ENCODE measurements around the gene RTP5.

RTP5 gene

DNA sequence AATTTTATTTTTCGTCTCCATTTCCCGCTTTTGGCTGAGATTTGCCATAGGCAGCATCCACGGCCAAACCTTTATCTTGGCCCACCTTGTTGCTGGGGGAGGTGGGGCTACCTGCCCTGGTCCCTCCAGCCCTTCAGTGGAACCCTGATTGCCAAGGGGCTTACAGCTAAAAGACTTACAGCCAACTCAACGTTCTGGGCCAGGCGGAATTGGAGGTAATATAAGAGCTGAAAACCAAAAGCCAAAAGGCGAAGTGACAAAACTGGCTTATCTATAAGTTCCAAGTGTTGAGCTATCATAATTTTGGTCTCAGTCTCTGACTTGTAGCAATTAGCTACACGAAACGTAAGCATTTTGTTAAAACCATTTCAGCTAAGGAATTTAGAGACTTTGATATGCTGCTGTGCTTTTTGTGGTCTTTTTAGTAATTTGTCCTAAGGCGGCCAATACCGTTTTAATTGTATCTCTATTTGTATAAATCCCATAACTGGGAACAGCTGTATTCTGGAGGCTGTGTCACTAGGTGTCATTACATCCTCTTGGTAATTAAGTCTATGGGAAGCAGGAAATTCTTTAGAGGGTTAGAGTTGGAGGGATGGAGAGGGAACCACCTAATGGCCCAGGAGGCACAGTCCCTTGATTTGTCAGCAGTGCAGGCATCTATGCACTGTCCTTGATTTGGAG is 34.9 kb upstream of the RTP5 start:
- H3K9ac ChIP-seq (ENCODE audit: low read depth, low read length, poor library complexity, severe bottlenecking), result no peak overlapping the region
- no peaks in the 10 kb centered on the region; the same call in 1 of the 2 replicates for H3F3A ChIP-seq (ENCODE audit: low read depth)
- TF ChIP-seq EZH2phosphoT487 (IDR thresholded peaks at IDR 0.05; ENCODE audit: borderline replicate concordance) (no peak), CTCF (conservative IDR thresholded peaks at IDR 0.05; ENCODE audit: low read length) (no peak)
- no peaks in the 10 kb centered on the region for H3K36me3 ChIP-seq (ENCODE audit: insufficient read depth, low read length)
- no peaks in the 10 kb centered on the region for H3K9me3 ChIP-seq (ENCODE audit: insufficient read depth, low read depth, low read length)
- H3K9me2 ChIP-seq (replicated peaks; ENCODE audit: low read depth, low read length), result no peaks in the 10 kb centered on the region
- no peaks in the 10 kb centered on the region for H3K27me3 ChIP-seq (ENCODE audit: insufficient read depth, low read length, poor library complexity, severe bottlenecking)
- H2AFZ ChIP-seq (ENCODE audit: low read length), result no peak overlapping the region
- no peak overlapping the region for H3K4me3 ChIP-seq (ENCODE audit: low read length, poor library complexity, severe bottlenecking)
- H4K20me1 ChIP-seq (ENCODE audit: insufficient read depth, low read length, poor library complexity, severe bottlenecking), result no peaks in the 10 kb centered on the region
- H3K4me1 ChIP-seq (ENCODE audit: insufficient read depth, low read length, poor library complexity, severe bottlenecking), result peaks cover 19% of the 10 kb centered on the region
- no peak overlapping the region for H3K4me2 ChIP-seq (ENCODE audit: low read depth, low read length, poor library complexity, severe bottlenecking)
- H3K79me2 ChIP-seq (ENCODE audit: insufficient read depth, low read length), result no peaks in the 10 kb centered on the region

- no peak for TF ChIP-seq EZH2phosphoT487 (IDR thresholded peaks at IDR 0.05; ENCODE audit: borderline replicate concordance)
- TF ChIP-seq CTCF (conservative IDR thresholded peaks at IDR 0.05; ENCODE audit: low read length), result no peak
- Histone ChIP-seq H3F3A (ENCODE audit: low read depth) (no peaks in the 10 kb centered on the region; the same call in 1 of the 2 replicates), H2AFZ (ENCODE audit: low read length) (no peak overlapping the region), H3K9me2 (replicated peaks; ENCODE audit: low read depth, low read length) (no peaks in the 10 kb centered on the region), H3K36me3 (ENCODE audit: insufficient read depth, low read length) (no peaks in the 10 kb centered on the region), H3K4me3 (ENCODE audit: low read length, poor library complexity, severe bottlenecking) (no peak overlapping the region), H3K9me3 (ENCODE audit: insufficient read depth, low read depth, low read length) (no peaks in the 10 kb centered on the region), H3K4me1 (ENCODE audit: insufficient read depth, low read length, poor library complexity, severe bottlenecking) (peaks cover 14% of the 10 kb centered on the region), H3K79me2 (ENCODE audit: insufficient read depth, low read length) (no peaks in the 10 kb centered on the region), H3K9ac (ENCODE audit: low read depth, low read length, poor library complexity, severe bottlenecking) (no peak overlapping the region), H4K20me1 (ENCODE audit: insufficient read depth, low read length, poor library complexity, severe bottlenecking) (no peaks in the 10 kb centered on the region), H3K4me2 (ENCODE audit: low read depth, low read length, poor library complexity, severe bottlenecking) (no peak overlapping the region), H3K27me3 (ENCODE audit: insufficient read depth, low read length, poor library complexity, severe bottlenecking) (no peaks in the 10 kb centered on the region)
These were observed 33.9 kb upstream of the RTP5 start for GRCh38 chr2:241835611-241836010.

GRCh38 chr2:241836292-241836691 is 33.2 kb upstream of the RTP5 start:
- Histone ChIP-seq H3K36me3 (ENCODE audit: insufficient read depth, low read length) (no peaks in the 10 kb centered on the region), H3K9me2 (replicated peaks; ENCODE audit: low read depth, low read length) (no peaks in the 10 kb centered on the region), H3K79me2 (ENCODE audit: insufficient read depth, low read length) (no peaks in the 10 kb centered on the region), H3K4me1 (ENCODE audit: insufficient read depth, low read length, poor library complexity, severe bottlenecking) (peaks cover 7% of the 10 kb centered on the region), H3K4me2 (ENCODE audit: low read depth, low read length, poor library complexity, severe bottlenecking) (no peak overlapping the region), H3K4me3 (ENCODE audit: low read length, poor library complexity, severe bottlenecking) (no peak overlapping the region), H3K27me3 (ENCODE audit: insufficient read depth, low read length, poor library complexity, severe bottlenecking) (no peaks in the 10 kb centered on the region), H2AFZ (ENCODE audit: low read length) (no peak overlapping the region), H3F3A (ENCODE audit: low read depth) (no peaks in the 10 kb centered on the region; the same call in 1 of the 2 replicates), H3K9ac (ENCODE audit: low read depth, low read length, poor library complexity, severe bottlenecking) (no peak overlapping the region), H4K20me1 (ENCODE audit: insufficient read depth, low read length, poor library complexity, severe bottlenecking) (no peaks in the 10 kb centered on the region), H3K9me3 (ENCODE audit: insufficient read depth, low read depth, low read length) (no peaks in the 10 kb centered on the region)
- no peak for TF ChIP-seq EZH2phosphoT487 (IDR thresholded peaks at IDR 0.05; ENCODE audit: borderline replicate concordance)
- peak; percentile 33 for TF ChIP-seq CTCF (conservative IDR thresholded peaks at IDR 0.05; ENCODE audit: low read length)

Measured in Loucy (cell line).